GM21717 (cell line): Measurements from ENCODE around the gene TIGIT.
"Not testable (repeated sequence)": the region's sequence is repeated elsewhere in the genome, so short reads cannot be mapped to it uniquely, and the experiment has no call there.

Source experiments
- ATAC-seq: cut with Tn5 transposase; IDR thresholded peaks from one replicate; pipeline ENCODE4 v1.9.1; 2021; ENCODE audit warnings: mild to moderate bottlenecking, moderate library complexity; ENCODE audit not compliant: unreplicated experiment

TIGIT gene

DNA sequence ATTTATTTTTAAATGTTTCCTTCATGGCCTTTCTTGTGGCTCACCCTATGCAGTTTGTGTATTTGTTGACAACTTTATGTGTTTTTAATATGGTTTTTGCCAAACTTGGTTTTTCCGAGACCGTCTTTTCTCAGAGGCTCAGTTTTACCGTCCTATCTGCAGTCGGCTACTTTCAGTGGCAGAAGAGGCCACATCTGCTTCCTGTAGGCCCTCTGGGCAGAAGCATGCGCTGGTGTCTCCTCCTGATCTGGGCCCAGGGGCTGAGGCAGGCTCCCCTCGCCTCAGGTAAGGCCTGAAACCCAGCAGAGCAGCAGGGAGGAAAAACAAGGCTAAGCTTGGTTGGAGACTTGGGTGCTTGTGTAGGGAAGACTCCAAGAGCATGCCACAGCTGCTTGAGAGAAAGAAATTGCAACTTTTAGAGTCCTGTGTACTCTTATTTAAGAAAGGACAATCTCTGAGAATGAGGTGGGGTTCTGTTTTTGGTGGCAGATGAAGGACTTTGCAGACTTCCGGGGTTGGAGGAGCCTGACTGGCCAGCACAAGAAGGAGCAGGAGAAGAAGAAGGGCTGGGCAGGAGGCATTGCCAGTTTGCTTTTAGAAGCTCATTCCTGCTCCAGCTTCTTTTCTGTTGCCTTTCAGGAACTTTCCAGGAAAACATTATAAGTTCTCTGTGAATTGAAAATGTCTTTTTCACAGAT lies at the start of gene TIGIT:
TSS of gene TIGIT (plus strand) at position 191 of the 698 bp plus-strand sequence. CDS start at position 225, 34 bp downstream.
- ATAC-seq = no peak

DNA sequence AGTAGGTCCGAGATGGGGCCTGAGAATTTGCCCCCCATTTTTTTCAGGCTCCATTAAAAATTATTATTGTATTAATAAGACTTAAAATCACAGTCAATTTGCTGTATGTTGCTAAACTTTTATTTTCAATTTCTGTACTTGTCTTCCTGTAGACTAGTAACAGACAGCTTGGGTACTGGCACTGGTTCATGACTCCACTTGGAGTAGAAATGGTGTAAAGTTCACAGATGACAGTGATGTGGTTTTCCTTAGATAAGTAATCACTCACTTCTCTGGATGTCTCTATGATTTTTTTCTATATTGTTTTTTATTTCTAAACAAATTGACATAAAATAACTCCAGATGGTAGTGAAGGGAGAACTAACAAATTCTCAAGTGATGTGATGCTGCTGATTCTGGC lies 40.9 kb upstream of the TIGIT start:
- no peak for ATAC-seq

DNA sequence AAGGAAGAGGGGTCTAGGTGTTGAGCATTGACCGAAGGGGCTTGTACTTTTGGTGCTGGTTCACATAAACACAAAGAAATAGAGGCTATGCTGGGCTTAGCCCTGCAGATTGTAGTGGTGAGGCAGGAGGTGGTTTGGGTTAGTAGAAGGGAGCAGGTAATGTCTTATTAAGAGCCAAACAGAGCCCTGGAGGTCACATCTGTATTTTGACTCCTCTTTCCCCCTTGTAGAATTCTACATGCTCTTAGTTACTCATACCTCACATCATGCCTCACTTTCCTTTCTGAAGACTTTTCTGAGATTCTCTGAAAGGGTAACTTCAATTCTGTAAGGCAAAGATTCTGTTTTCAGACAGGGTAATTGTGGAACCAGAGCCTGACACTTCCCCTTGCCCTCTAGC lies 40.3 kb upstream of the TIGIT start:
- no peak for ATAC-seq

DNA sequence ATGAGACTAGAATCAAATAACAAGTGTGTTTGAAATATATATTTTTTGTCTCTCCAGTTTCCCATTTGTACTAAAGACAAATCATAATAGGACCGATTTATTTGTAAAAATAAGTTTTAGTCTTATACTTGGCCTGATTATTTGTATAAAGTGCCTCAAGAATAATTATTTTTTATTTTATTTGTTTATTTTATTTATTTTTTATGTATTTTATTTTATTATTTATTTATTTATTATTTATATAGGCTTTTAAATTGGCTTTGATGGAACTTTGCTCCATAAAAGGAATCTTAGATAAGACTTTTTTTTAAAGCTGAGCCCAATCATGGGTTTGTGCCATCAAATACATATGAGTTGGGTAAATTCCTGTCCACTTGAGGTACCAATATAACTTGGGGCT lies 34.3 kb upstream of the TIGIT start:
- ATAC-seq = no peak

DNA sequence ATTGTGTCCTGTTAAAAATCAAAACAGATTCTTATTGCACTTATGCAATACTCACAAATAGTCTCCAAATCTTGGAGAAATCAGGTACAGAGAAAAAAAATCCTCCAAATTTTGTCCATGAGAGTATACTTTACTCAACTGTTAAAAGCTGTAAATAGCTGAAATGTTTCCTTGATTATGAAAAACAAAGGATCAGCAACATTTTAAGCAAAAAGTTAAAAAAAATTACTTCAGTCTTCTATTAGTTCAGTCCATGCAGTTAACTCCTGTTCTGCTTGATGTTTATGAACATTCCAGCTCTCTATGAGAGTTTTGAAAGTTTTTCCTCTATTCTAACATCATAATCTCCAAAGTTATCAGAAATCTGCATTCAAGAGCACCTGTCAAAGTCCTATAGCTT lies 33.7 kb upstream of the TIGIT start:
- no peak for ATAC-seq

DNA sequence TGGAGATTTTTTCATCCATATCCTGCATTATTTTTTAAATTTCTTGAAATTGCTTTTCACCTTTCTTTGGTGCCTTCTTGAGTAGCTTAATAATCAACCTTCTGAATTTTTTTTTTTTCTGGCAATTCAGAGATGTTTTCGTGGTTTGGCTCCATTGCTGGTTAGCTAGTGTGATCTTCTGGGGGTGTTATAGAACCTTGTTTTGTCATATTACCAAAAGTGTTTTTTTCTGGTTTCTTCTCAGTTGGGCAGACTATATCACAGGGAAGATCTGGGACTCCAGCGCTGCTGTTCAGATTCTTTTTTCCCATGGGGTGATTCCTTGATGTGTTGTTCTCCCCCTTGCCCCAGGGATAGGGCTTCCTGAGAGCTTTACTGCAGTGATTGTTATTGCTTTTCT lies 23.8 kb upstream of the TIGIT start:
- ATAC-seq = no peak

DNA sequence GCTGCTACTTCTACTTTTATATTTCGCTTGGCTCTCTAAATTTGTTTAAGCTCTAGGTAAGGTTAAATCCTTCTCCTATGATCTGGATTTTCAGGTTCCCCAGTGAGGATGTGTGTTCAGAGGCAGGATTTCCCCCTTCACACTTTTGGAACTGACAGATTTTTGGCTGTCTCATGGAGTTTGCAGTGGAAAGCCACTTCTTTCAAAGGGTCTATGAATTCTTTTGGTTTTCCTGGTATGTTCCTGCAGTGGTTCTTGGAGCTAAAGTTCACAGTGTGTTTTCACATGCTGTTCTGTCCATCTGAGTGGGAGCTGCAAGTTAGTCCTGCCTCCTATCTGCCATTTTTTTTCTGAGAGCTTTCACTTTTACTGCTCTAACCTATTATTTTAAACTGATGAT lies 21.6 kb upstream of the TIGIT start:
- no peak for ATAC-seq

DNA sequence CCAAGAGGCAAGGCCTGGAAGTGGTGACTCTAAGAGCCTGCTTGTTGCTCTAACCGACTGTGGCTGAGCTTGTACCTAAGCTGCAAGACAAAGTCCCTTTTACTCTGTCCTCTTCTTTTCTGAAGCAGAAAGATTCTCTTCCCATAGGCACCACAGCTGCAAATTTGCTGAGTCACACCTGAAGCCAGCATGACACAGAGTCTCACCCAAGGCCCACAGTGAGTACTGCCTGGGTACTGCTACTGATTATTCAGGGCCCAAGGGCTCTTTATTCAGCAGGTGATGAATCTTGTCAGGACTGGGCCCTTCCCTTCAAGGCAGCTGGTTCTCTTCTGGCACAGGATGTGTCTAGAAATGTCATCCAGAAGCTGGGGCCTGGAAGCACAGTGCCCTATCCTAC lies 18.9 kb upstream of the TIGIT start:
- no peak for ATAC-seq

DNA sequence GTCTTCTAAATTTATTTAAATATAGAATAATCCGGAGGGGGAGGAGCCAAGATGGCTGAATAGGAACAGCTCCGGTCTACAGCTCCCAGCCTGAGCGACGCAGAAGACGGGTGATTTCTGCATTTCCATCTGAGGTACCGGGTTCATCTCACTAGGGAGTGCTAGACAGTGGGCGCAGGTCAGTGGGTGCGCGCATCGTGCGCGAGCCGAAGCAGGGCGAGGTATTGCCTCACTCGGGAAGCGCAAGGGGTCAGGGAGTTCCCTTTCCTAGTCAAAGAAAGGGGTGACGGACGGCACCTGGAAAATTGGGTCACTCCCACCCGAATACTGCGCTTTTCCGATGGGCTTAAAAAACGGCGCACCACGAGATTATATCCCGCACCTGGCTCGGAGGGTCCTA lies 17.0 kb upstream of the TIGIT start:
- ATAC-seq = not testable (repeated sequence)

DNA sequence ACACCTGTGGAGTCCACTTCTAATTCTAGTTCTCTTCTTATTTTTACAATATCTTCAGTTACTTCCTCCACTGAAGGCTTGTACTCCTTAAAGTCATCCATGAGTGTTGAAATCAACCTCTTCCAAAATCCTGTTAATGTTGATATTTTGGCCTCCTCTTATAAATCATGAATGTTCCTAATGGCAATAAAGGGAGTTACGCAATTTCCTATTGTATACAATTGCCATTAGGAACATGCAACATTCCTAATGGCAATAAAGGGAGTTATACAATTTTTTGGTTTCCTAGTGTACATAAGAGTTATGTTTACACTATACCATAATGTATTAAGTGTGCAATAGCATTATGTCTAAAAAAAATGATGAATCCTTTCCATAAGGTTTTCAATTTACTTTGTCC lies 9.2 kb upstream of the TIGIT start:
- ATAC-seq = no peak

DNA sequence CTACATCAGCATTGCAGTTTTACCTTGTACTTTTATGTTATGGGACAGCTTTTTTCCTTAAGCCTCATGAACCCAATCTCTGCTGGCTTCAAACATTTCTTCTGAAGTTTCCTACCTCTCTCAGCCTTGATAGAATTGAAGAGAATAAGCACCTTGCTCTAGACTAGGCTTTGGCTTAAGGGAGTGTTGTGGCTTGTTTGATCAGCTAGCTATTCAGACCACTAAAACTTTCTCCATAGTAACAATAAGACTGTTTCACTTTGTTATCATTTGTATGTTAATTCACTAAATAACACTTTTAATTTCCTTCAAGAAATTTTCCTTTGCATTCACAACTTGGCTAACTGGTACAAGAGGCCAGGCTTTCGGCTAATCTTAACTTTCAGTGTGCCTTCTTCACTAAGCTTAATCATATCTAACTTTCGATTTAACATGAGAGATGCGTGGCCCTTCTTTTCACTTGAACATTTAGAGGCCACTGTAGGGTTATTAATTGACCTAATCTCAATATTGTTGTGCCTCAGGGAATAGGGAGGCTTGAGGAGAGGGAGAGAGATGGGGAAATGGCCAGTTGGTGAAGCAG lies 8.1 kb upstream of the TIGIT start:
- ATAC-seq = no peak

DNA sequence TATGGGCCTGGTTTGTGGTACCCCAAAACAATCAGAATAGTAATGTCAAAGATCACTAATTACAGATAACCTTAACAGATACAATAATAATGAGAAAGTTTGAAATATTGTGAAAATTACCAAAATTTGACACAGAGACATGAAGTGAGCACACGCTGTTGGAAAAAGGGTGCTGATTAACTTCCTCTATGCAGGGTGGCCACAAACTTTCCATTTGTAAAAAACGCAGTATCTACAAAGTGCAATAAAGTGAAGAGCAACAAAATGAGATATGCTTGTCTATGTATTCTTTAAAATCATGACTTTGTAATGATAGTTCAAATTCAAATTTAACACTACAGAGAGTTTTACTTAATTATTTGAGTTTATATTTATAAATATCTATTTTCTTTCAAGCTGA lies 7.6 kb upstream of the TIGIT start:
- ATAC-seq = no peak

DNA sequence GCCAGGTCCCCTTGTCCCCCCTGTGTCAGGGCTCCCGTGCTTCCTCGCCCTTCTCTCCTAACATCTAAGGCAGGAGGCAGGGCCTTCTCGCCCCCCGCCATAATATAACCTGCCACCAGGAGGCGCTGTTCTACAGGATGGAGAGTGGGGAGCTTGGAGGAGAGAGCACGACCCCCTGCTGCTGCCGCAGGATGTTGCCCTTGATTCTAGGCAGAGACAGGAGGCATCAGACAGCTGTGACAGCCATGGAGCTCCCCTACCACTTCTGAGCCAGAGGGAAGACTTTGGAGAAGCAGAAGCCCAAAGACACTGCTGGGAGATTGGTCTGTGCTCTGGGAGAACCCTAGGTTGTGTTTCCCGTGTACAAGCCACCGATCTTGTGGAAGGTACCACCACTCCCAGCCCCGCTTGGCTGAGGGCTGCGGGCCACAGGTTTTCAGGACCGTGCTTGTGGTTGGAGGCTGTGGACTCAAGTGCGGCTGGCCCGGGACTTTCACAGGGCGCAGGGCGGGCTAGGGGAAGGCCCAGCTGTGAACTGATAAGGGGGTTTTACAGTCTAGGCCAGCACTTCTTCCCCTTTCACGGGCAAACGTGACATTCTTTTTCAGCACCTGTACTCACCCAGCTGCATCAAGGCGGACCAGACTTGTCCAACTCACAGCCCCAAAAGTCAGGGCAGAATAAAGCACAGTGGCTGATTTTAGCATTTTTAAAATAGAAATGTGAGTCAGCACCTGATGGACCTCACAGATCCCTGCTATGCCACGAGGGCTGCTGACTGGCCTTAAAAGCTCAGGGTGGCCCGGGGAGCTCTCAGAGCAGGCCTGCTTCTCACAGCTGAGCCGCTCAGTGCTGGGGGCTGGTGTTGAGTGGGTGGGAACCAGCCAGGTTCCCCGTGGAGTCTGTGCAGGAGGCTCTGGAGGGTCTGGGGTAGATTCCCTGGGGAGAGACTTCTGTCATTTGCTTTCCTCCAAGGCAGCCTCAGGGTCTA lies 2.6 kb upstream of the TIGIT start:
- ATAC-seq = peak; percentile 92

DNA sequence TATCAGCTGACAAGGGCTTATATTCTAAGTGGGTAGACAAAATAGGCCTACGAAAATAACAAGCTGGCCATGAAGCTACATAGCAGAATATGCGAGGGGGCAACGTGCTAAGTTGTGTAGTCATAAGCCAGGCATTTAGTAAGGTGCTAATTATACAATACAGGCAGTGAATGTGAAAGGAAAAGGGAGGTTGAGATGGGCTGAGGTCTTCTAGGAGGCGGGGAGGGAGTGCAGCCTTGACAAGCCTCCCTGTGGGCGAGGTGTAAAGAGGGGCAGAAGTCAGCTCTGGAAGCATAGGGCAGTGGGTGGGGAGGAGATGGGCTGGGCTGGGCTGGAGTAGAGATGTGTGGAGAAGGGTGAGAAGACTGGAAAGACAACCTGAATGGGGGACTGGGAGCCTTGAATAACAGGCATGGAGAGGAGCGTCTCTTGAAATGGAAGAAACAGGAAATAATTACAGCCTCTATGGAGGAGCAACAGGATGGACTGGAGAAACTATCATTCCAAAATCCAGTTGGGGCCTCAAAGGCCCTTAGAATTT lies 1.2 kb downstream of the TIGIT start:
- ATAC-seq = no peak

DNA sequence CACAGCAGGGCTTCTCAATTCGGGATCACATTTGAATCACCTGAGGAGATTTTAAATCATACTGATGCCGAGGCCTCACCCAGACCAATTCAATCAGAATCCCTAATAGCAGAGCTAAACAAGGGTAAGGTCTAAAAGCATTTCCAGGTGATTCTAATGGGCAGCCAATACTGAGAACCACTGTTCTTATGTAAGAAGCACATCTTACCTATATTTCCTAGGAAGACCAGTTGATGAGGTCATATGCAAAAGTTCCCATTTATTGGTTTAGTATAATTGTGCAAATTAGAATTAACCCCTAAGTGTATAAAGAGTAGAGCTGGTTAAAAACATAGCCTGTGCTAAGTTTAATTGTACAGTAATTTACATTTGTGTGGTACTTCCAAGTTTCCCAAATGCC lies 2.1 kb downstream of the TIGIT start:
- no peak for ATAC-seq

DNA sequence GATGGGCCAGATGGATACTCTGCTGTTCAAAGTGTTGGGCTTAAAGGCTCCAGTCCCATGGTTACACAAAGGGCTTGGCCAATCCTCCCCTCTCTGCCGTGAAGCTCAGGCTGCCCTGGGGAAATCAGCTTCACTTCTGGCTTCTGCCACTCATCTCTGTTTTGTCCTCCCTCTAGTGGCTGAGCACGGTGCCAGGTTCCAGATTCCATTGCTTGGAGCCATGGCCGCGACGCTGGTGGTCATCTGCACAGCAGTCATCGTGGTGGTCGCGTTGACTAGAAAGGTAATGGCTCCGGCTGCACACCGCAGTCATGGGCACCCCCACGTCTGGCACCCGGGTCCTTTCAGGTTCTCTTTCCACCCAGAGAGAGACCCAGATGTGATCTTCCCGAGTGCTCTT lies 5.6 kb downstream of the TIGIT start:
- ATAC-seq = no peak

DNA sequence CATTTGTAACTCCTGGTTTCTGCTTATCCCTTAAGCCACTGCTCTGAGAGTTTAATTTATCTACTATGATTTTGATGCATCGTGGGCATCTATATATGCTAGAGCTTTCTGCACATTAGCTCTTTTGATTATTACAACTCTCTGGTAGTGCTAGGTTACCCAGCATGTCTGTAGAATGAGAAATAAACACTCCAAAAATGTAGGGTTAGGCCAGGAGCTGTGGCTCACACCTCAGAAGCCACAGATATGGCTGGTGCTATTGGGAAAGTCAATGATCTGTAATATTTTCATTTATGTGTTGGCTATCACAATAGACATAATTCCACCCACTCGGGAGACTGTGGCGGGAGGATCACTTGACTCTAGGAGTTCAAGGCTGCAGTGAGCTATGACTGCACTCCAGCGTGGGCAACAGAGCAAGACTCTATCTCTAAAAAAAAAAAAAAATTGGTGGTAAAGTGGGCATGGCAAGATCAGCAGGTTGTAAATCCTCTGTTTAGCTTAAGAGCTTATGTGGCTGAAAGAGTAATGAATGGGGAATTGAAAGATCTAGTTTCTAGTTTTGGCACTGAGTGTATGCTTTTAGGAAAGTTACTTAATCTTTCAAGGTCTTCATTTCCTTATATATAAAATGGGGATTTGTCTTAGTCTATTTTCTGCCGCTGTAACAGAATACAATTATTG lies 6.3 kb downstream of the TIGIT start:
- peak; percentile 51 for ATAC-seq

DNA sequence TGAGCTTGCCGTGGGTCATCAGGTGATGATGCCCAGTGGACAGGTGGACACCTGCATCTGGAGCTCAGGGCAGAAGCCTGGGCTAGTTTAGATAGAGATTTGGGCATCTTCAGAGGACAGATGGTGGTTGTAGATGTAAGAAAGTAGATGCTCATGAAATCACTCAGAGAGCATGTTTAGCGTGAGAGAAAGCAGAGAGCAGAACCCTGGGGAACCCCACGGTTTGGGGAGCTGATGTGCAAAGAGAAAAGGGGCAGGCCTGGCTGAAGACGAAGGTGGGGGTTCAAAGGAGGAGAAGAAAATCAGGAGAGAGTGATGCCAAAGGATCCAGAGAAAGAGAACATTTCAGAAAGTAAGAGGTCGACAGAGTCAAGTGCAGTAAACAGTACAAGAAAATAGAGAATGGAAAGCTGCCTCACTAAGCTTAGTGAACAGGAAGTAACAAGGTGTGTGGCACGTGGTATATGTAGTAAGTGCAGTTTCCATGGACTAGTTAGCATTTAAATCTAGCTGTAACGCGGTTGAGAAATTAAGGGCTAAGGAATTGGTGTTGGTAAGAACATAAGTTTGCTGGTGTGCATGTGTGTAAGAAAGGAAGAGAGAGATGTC lies 13.5 kb downstream of the TIGIT start:
- peak; percentile 39 for ATAC-seq

DNA sequence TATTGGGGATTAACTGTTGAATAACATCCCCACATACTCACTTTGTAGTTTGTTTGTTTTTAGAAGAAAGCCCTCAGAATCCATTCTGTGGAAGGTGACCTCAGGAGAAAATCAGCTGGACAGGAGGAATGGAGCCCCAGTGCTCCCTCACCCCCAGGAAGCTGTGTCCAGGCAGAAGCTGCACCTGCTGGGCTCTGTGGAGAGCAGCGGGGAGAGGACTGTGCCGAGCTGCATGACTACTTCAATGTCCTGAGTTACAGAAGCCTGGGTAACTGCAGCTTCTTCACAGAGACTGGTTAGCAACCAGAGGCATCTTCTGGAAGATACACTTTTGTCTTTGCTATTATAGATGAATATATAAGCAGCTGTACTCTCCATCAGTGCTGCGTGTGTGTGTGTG lies 14.0 kb downstream of the TIGIT start:
- no peak for ATAC-seq

DNA sequence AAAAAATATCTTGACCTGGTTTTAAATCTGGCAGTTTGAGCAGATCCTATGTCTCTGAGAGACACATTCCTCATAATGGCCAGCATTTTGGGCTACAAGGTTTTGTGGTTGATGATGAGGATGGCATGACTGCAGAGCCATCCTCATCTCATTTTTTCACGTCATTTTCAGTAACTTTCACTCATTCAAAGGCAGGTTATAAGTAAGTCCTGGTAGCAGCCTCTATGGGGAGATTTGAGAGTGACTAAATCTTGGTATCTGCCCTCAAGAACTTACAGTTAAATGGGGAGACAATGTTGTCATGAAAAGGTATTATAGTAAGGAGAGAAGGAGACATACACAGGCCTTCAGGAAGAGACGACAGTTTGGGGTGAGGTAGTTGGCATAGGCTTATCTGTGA lies 14.5 kb downstream of the TIGIT start:
- peak; percentile 17 for ATAC-seq
